GM18909 (cell line): ENCODE data around the gene SARM1.

Source experiments
- ATAC-seq: cut with Tn5 transposase; IDR thresholded peaks from one replicate; pipeline ENCODE4 v1.9.1; 2021; ENCODE audit warnings: mild to moderate bottlenecking; ENCODE audit not compliant: unreplicated experiment, poor library complexity

Gene SARM1

GRCh38 chr17:28367641-28368305 lies 3.7 kb upstream of the SARM1 start:
- no peak for ATAC-seq

DNA sequence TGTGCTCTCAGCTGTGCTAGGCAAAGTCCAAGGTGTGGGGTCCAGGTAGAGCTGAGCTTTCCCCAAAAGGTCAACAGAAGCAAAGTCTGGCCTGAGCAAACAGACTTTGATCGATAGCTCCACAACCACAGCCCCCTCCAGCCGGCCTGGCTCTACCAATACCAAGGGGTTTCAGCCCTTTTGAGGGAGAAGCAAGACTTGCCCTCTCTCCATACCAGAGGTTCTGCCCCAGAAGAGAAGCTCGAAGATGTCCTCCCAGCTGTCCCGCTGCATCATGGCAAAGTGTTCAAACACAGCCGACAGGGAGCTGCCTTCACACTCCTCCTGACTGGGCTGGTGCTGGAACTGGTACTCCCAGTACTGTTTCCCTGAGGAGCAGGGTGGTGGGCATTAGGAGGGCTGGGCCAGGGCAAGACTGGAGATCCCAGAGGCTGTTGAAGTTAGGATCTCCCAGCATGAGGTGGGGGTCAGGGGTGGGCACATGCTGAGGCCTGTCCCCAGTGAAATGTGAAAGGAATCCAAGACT lies 3.1 kb upstream of the SARM1 start:
- ATAC-seq: no peak

GRCh38 chr17:28368915-28369683 lies 2.4 kb upstream of the SARM1 start:
- no peak for ATAC-seq

DNA sequence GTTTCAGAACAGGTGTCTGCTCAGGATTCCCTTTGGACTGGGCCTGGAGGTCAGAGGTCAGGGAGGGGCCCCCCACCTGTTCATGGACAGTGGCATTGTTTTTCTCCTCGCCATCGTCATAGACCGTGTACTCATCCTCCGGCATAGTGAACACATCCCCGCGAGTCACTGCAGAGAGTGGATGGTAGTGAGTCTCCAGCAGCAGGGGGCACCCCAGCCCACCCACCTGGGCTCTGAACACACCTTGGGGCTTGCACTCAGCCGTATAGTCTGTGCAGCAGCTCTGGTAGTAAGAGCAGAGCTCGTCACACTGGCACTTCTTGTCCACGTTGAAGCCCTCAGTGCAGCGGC lies 1.8 kb upstream of the SARM1 start:
- ATAC-seq: no peak

DNA sequence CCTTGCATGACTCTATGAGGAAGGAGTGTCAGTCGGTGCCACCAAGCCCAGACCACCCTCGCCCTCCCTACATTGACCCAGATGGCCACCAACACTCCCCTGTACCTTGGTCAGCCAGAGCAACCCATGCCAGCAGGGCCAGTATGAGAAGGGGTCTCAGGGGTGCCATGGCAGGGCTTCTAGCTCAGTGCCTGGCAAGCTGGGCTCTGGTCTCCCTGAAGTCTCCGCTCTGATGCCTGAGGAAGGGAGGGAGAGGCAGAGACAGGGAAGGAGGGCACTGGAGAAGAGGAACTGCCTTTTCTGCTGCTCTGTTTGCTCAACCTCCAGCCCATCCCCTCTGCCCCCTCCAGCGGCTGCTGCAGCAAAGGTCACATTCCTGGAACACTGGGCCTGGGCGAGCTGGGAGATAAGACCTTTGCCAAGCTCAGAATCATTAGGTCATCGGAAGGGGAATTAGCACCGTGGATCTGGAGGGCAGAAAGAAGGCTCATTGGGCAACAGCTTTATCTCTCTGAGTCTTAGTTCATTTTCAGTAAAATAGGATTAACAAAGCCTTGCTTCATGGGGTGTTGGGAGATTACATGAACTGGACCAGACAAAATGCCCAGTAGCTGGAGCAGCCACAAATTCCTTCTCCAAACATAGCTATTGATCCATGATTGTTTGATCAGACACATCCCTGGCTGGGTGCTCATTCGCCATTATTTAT lies 1.3 kb upstream of the SARM1 start, which contains the start of gene VTN:
TSS of gene VTN (minus strand) at position 273 of the 709 bp plus-strand sequence. CDS start at position 169, 104 bp downstream.
- no peak for ATAC-seq

GRCh38 chr17:28370744-28371103 lies 770 bp upstream of the SARM1 start:
- no peak for ATAC-seq

- ATAC-seq: peak; percentile 15
These were observed 880 bp downstream of the SARM1 start for GRCh38 chr17:28372203-28372944.

GRCh38 chr17:28372945-28373274 lies 1.4 kb downstream of the SARM1 start:
- ATAC-seq: no peak

DNA sequence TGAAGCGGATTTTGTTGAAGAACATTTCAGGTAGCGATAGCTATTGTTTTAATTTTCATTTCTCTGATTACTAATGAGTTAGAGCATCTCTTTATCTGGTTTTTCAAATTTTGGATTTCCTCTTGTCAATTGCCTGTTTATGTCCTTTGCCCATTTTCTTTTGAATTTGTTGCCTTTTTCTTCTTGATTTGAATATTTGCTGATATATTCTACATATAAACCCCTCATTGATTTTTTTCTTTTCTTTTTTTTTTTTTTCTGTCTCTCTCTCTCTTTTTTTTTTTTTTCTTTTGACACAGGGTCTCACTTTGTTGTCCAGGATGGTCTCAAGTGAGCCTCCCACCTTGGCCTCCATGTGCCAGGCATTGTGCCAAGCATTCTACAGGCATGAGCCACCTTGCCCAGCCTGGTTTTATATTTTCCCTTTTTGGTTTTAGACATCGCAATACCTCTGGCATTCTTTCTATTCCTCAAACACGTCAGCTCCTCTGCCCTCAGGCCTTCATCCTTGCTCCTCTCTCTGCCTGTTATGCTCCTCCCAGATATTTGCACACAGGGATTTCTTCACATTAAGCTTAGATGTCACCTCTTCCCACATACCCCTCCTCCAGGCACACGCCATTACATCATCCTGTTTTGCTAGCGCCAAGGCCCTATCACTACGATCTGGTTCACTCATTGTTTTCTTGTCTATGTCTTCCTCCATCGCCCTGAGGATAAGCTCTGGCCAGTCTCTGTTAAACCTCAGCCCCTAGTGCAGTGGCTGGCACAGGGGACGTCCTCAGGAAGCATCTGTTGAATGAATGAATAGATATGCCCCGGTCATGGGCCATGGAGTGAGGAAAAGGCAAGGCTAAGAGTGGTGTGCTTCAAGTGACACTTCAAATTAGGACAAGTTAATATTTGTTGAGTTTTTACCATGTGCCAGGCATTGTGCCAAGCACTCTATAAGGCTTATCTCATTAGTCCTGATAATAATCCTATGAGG lies 8.6 kb downstream of the SARM1 start:
- ATAC-seq: no peak

DNA sequence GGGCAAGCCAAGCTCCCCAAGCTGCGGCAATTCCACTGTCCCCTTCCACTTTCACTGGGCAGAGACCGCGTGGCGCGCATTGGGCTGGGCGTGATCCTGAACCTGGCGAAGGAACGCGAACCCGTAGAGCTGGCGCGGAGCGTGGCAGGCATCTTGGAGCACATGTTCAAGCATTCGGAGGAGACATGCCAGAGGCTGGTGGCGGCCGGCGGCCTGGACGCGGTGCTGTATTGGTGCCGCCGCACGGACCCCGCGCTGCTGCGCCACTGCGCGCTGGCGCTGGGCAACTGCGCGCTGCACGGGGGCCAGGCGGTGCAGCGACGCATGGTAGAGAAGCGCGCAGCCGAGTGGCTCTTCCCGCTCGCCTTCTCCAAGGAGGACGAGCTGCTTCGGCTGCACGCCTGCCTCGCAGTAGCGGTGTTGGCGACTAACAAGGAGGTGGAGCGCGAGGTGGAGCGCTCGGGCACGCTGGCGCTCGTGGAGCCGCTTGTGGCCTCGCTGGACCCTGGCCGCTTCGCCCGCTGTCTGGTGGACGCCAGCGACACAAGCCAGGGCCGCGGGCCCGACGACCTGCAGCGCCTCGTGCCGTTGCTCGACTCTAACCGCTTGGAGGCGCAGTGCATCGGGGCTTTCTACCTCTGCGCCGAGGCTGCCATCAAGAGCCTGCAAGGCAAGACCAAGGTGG lies 9.8 kb downstream of the SARM1 start:
- ATAC-seq: no peak

- peak; percentile 74 for ATAC-seq
These were observed 13.0 kb downstream of the SARM1 start for GRCh38 chr17:28384281-28385036.

GRCh38 chr17:28385037-28385400 lies 13.5 kb downstream of the SARM1 start:
- ATAC-seq: peak; percentile 34

DNA sequence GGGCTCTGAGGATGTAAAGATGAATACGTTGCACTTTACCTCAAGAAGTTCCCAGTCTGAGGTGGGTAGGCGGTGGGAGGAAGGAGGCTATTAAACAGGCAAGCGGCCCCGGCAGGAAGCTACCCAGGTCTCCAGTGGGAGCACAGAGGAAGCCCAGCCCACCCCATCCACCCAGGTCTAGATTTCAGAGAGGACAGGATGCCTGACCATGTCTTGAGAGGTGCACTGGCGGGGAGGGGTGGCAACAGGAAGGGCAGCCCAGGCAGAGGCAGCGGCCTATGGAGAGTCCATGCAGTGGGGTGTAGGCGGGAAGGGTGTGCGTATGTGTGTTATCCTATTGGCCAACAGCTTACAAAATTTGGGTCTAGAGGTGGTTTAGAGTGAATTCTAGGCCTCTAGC lies 13.9 kb downstream of the SARM1 start:
- no peak for ATAC-seq

GRCh38 chr17:28386391-28386790 lies 14.9 kb downstream of the SARM1 start:
- no peak for ATAC-seq

DNA sequence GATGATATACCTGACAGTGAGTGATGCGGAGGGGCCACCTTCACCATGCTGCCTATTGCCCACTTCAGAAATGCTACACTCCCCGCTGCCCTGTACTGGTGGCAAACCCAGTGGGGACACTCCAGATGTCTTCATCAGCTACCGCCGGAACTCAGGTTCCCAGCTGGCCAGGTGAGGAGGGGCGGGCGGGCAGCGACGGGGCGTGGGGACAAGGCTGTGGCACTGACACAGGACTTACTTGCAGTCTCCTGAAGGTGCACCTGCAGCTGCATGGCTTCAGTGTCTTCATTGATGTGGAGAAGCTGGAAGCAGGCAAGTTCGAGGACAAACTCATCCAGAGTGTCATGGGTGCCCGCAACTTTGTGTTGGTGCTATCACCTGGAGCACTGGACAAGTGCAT lies 16.6 kb downstream of the SARM1 start:
- ATAC-seq: no peak

DNA sequence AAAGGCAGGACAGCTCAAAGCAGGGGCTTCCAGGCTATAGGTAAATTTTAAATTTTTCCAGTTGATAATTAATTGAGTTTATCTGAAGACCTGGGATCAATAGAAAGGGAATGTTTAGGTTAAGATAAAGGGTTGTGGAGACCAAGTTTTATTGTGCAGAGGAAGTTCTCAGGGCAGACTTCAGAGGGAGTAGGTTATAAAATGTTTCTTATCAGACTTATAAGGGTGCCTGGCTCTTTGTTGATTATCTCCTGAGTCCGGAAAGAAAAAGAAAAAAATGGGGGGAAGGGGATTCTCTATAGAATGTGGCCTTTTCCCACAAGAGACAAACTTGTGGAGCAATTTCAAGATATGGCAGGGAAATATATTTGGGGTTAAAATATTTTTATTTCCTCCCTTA lies 18.6 kb downstream of the SARM1 start:
- no peak for ATAC-seq

GRCh38 chr17:28390563-28390962 lies 19.1 kb downstream of the SARM1 start:
- ATAC-seq: no peak

DNA sequence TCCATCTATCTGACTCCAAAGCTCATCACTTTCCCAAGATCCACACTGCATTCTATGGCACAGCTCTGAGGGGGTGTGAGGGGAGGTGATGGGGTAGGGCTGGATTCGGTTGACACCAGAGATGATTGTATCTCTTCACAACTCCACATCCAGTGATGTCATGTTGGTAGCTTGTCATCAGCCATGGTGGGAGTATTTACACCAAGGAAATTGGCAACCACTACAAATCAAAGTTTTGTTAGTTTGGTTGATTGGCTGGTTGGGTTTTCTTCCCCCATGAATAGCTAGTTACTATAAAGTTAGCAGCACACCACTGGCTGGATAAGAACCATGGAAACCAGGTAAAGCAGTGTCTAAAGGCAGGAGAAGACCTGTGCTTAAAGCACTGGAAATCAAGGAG lies 19.5 kb downstream of the SARM1 start:
- no peak for ATAC-seq
